HG03108 (cell line): ENCODE measurements around the gene SLIT3.
"Not testable (repeated sequence)": the region's sequence is repeated elsewhere in the genome, so short reads cannot be mapped to it uniquely, and the experiment has no call there.

Experiments used
- ATAC-seq: cut with Tn5 transposase; IDR thresholded peaks from one replicate; pipeline ENCODE4 v1.9.1; 2021; ENCODE audit warnings: moderate library complexity; ENCODE audit not compliant: unreplicated experiment

SLIT3 gene

GRCh38 chr5:168638846-168639245 lies 662.1 kb downstream of the SLIT3 start:
- not testable (repeated sequence) for ATAC-seq

GRCh38 chr5:168637793-168638192 lies 663.1 kb downstream of the SLIT3 start:
- no peak for ATAC-seq

GRCh38 chr5:168637281-168637680 lies 663.7 kb downstream of the SLIT3 start:
- ATAC-seq: no peak

- ATAC-seq: not testable (repeated sequence)
These were observed 670.0 kb downstream of the SLIT3 start for GRCh38 chr5:168630958-168631357.

GRCh38 chr5:168624850-168625364 lies 676.0 kb downstream of the SLIT3 start:
- ATAC-seq: no peak

- ATAC-seq: no peak
These were observed 680.1 kb downstream of the SLIT3 start for GRCh38 chr5:168620807-168621206.

- no peak for ATAC-seq
These were observed 686.3 kb downstream of the SLIT3 start for GRCh38 chr5:168614661-168615060.

GRCh38 chr5:168613996-168614395 lies 686.9 kb downstream of the SLIT3 start:
- no peak for ATAC-seq

GRCh38 chr5:168613396-168613795 lies 687.5 kb downstream of the SLIT3 start:
- no peak for ATAC-seq

- ATAC-seq: no peak
These were observed 687.9 kb downstream of the SLIT3 start for GRCh38 chr5:168612996-168613395.

GRCh38 chr5:168612123-168612522 lies 688.8 kb downstream of the SLIT3 start:
- ATAC-seq: no peak
